Left ventricle myocardium inferior (tissue), 1 donor: ENCODE results near the gene TMCO4. TPM values are rescaled to one million over a fixed set of nuclear protein-coding genes. Genes with fewer than 3 reads are reported as not detected.

Experiments
- DNase-seq: peaks from one replicate; pipeline ENCODE4 v3.0.0-alpha.2; 2020
- H3K27ac ChIP-seq: fragments of 200-600 bp; replicated peaks from 2 replicates; pipeline ENCODE4 v1.8.0; 2021
- H3K27me3 ChIP-seq: fragments of 200-600 bp; 2 replicates; pipeline ENCODE4 v1.8.0; 2021; ENCODE audit warnings: low read depth
- H3K36me3 ChIP-seq: fragments of 200-600 bp; 2 replicates; pipeline ENCODE4 v1.8.0; 2021
- H3K4me1 ChIP-seq: fragments of 200-600 bp; 2 replicates; pipeline ENCODE4 v1.8.0; 2021
- H3K4me3 ChIP-seq: fragments of 200-600 bp; 2 replicates; pipeline ENCODE4 v1.8.0; 2021; ENCODE audit warnings: mild to moderate bottlenecking, moderate library complexity
- H3K9me3 ChIP-seq: fragments of 200-600 bp; replicated peaks from 2 replicates; pipeline ENCODE4 v1.8.0; 2021
- CTCF ChIP-seq: fragments of 200-600 bp; IDR thresholded peaks from 2 replicates; pipeline ENCODE4 v1.8.0; 2021; ENCODE audit warnings: antibody characterized with exemption, mild to moderate bottlenecking, borderline replicate concordance
- intact Hi-C: fragments of 100-400 bp; cut with micrococcal nuclease; formaldehyde crosslinking; loops from one replicate; pipeline ENCODE4 v1.11.0; 2022
- total RNA-seq: library from RNA; stranded (reverse); fragmentation: NEBNext Ultra II Directional; extraction: Animal tissue kit (Norgen Biotek cat#: 25700); gene quantifications from one replicate; pipeline ENCODE4 v1.2.1, GENCODE V29; 2021
- donor health status: DM: no; HTN: yes; CAD: no; lungs with severe emphysema.

Gene TMCO4
- total RNA-seq, 1 donor from 2014 or later: 8.6 TPM

GRCh38 chr1:19811206-19811851, 11.6 kb upstream of the TMCO4 start:
- Histone ChIP-seq H3K4me3 (no peak overlapping the region), H3K27ac (no peak overlapping the region), H3K9me3 (peaks cover 8% of the 10 kb centered on the region), H3K4me1 (no peaks in the 10 kb centered on the region), H3K36me3 (no peaks in the 10 kb centered on the region), H3K27me3 (peaks cover 31% of the 10 kb centered on the region)
- peak; percentile 59 for TF ChIP-seq CTCF
- intact Hi-C loops: no loop called here
- DNase-seq: peak; percentile 29

GRCh38 chr1:19809044-19809750, 9.5 kb upstream of the TMCO4 start:
- no peaks in the 10 kb centered on the region for H3K4me1 ChIP-seq
- H3K36me3 ChIP-seq: no peaks in the 10 kb centered on the region
- no peak overlapping the region for H3K4me3 ChIP-seq
- DNase-seq: no peak
- no peak for TF ChIP-seq CTCF
- H3K9me3 ChIP-seq: peaks cover 8% of the 10 kb centered on the region
- no peak overlapping the region for H3K27ac ChIP-seq
- H3K27me3 ChIP-seq: peaks cover 30% of the 10 kb centered on the region
- intact Hi-C loops: no loop called here

DNA sequence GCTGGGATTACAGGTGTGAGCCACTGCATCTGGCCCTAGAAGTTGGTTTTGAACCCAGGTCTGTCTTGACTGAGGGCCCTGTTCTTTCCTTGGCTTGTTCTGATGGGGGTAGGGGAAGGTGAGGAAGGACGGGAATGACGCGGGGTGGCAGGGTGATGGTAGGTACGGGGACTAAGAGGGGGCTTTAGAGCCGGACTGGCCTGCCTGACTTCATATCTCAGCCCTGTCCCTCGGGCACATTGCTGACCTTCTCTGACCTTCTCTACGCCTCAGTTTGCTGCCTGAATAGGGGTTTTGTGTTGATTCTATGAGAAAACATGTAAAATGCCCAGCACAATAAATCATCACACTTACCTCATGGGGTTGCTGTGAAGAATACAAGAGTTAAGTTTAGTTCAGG, 8.6 kb upstream of the TMCO4 start:
- H3K36me3 ChIP-seq: no peaks in the 10 kb centered on the region
- no peak overlapping the region for H3K4me3 ChIP-seq
- no peaks in the 10 kb centered on the region for H3K4me1 ChIP-seq
- peaks cover 8% of the 10 kb centered on the region for H3K9me3 ChIP-seq
- no peak for DNase-seq
- intact Hi-C loops: no loop called here
- no peak overlapping the region for H3K27ac ChIP-seq
- H3K27me3 ChIP-seq: peaks cover 38% of the 10 kb centered on the region
- TF ChIP-seq CTCF: no peak

DNA sequence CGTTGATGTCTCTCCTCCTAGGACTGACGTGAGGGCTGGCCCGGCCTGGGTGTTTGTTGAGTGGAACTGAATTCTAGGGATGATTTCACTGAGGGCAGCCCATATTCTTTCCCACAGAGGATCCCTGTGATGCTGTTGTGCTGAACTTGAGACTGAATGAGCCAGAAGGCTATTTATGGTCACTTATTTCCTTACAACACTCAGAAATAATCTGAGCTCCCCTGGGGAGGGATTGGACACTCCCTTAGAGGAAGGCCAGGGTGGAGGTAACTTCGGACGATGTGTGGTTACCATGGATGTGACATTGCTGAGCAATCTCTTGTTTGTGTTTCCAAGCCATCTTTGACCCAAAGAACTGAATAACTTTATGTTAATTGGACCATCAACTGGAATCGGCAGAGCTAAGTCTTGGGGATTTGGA, 5.1 kb upstream of the TMCO4 start:
- intact Hi-C loops: no loop called here
- Histone ChIP-seq H3K36me3 (no peaks in the 10 kb centered on the region), H3K27me3 (peaks cover 25% of the 10 kb centered on the region), H3K27ac (no peak overlapping the region), H3K4me1 (peaks cover 9% of the 10 kb centered on the region), H3K9me3 (peaks cover 8% of the 10 kb centered on the region), H3K4me3 (no peak overlapping the region)
- TF ChIP-seq CTCF: no peak
- no peak for DNase-seq

- intact Hi-C loops: no loop called here
- Histone ChIP-seq H3K27me3 (peaks cover 19% of the 10 kb centered on the region), H3K9me3 (no peaks in the 10 kb centered on the region), H3K4me3 (no peak overlapping the region), H3K36me3 (no peaks in the 10 kb centered on the region), H3K4me1 (peaks cover 21% of the 10 kb centered on the region), H3K27ac (no peak overlapping the region)
- DNase-seq: no peak
- no peak for TF ChIP-seq CTCF
These were observed 2.6 kb upstream of the TMCO4 start for GRCh38 chr1:19802269-19802668.
